ENCODE measurements around the gene MLC1.

GRCh38 chr22:50134481-50134880, 49.3 kb upstream of the MLC1 start:
- no peak for TF ChIP-seq POLR2A (IDR thresholded peaks at IDR 0.05)
- TF ChIP-seq EP300 (IDR thresholded peaks at IDR 0.05) = no peak
- TF ChIP-seq CTCF (IDR thresholded peaks at IDR 0.05) = no peak
- no peak for TF ChIP-seq POLR2AphosphoS5 (IDR thresholded peaks at IDR 0.05)
